Neutrophil (primary cell): ENCODE results near the gene COQ10A.

Experiments
- H3K27ac ChIP-seq: fragments of 200-600 bp; sonication (generic); 2 replicates; pipeline ENCODE4 v1.5.1; 2016; ENCODE audit warnings: mild to moderate bottlenecking, moderate library complexity
- H3K27me3 ChIP-seq: fragments of 200-600 bp; sonication (generic); 2 replicates; pipeline ENCODE4 v1.6.0; 2016; ENCODE audit warnings: mild to moderate bottlenecking
- H3K36me3 ChIP-seq: fragments of 200-600 bp; sonication (generic); 2 replicates; pipeline ENCODE4 v1.5.1; 2017
- H3K4me1 ChIP-seq, 2 experiments: fragments of 200-600 bp in 1 of 2; sonication (generic) in 1 of 2; 1 replicate in 1 of 2; 2 replicates in 1 of 2; pipeline versions ENCODE4 v1.5.1 to v1.6.1; 2013 to 2016; ENCODE audit warnings: low read depth in 1 of 2, low read length in 1 of 2, mild to moderate bottlenecking in 1 of 2, moderate library complexity in 1 of 2; ENCODE audit not compliant: control insufficient read depth in 1 of 2, insufficient read depth in 1 of 2
- H3K4me3 ChIP-seq, 2 experiments: fragments of 200-600 bp in 1 of 2; sonication (generic) in 1 of 2; 1 replicate in 1 of 2; 2 replicates in 1 of 2; pipeline ENCODE4 v1.5.1; 2013 to 2016; ENCODE audit warnings: low read depth in 1 of 2, low read length in 1 of 2, mild to moderate bottlenecking in 1 of 2, moderate library complexity in 1 of 2
- H3K9me3 ChIP-seq: fragments of 200-600 bp; sonication (generic); 2 replicates; pipeline ENCODE4 v1.5.1; 2016
- CTCF ChIP-seq: fragments of 200-600 bp; sonication (generic); IDR thresholded peaks from 2 replicates; pipeline ENCODE4 v1.5.1; 2016; ENCODE audit warnings: antibody characterized with exemption

COQ10A gene

DNA sequence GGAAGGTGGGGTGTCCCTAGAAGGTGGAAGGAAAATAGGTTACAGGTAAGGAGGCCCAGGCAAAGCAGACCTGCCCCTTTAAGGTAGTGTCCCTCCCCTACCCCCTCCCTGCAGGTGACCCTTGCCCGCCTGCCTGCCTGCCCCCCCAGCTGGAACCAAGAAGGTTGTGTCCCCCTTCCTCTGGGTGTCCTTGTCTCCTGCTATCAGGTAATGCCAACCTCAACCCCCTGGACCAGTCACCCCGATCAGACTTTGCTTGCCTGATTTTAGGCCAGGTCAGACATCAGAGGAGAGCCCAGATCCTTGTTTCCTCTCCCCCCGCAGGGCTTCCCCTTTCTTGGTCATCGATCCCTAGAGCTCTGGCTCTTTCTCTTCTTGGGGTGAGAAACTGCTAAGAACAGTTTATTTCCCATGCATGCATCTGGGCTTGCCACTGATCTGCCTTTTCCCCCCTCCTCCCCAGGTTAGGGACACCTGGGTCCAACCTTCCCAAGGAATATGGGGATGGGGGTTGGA, 36.8 kb upstream of the COQ10A start, which contains the start of gene SLC39A5:
Gene SLC39A5, plus strand, starts transcription at position 136 of the 516 bp plus-strand sequence. CDS start 1,224 bp downstream, outside the sequence.
- Histone ChIP-seq H3K27me3 (no peaks in the 10 kb centered on the region), H3K36me3 (no peaks in the 10 kb centered on the region), H3K27ac (no peak within 1 kb of the TSS), H3K4me1 (no peaks in the 10 kb centered on the region), H3K9me3 (no peaks in the 10 kb centered on the region), H3K4me3 (no peak within 1 kb of the TSS)
- TF ChIP-seq CTCF: no peak

DNA sequence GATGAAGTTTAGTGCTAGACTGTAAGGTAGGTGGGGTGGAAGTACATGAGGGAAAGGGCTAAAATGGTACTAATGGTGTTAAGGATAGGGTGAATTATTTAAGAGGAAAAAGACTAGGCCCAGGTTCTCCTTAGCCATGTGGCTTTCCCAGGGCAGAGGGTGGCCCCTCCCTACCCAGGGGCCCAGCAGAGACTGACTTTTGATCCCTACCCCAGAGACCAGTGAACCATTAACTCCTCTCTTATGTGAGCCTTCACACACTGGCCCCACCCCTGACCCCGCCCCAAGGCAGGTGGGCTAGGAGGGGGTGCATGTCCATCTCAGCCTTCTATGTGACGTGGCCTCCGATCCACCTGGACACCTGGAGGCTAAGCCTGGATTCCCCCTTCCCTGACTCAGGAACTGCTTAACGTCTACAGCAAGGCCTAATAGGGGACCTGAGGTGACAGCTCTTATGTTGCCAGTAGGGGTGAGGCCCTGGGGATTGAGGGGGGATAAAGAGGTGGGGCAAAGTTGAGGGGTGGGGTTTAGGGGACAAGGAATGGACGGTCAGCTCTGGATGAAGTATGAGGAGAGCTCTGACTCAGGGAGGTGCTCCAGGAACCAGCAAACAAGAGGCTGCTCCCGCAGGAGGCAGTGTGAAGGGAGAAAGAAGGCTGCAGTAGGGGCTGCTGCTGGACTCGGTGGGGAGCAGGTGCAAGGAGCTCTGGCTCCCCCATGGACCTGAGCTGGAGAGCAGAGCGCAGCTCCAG, 36.1 kb upstream of the COQ10A start:
- no peaks in the 10 kb centered on the region for H3K27me3 ChIP-seq
- H3K27ac ChIP-seq: no peak overlapping the region
- no peak overlapping the region for H3K4me3 ChIP-seq
- no peaks in the 10 kb centered on the region for H3K4me1 ChIP-seq
- H3K36me3 ChIP-seq: no peaks in the 10 kb centered on the region
- no peaks in the 10 kb centered on the region for H3K9me3 ChIP-seq
- no peak for TF ChIP-seq CTCF

- no peak for TF ChIP-seq CTCF
- H3K36me3 ChIP-seq: peaks cover under 1% of the 10 kb centered on the region
Observed at GRCh38 chr12:56231184-56231582, 35.6 kb upstream of the COQ10A start.

GRCh38 chr12:56234746-56235436, 31.9 kb upstream of the COQ10A start:
- no peaks in the 10 kb centered on the region for H3K9me3 ChIP-seq
- no peak overlapping the region for H3K27ac ChIP-seq
- H3K4me3 ChIP-seq: no peak overlapping the region
- H3K27me3 ChIP-seq: no peaks in the 10 kb centered on the region
- TF ChIP-seq CTCF: no peak
- H3K36me3 ChIP-seq: peaks cover 36% of the 10 kb centered on the region
- H3K4me1 ChIP-seq: no peaks in the 10 kb centered on the region

More at GRCh38 chr12:56231184-56231582, 35.6 kb upstream of the COQ10A start:
- Histone ChIP-seq H3K27ac (no peak overlapping the region), H3K27me3 (no peaks in the 10 kb centered on the region), H3K4me3 (no peak overlapping the region), H3K4me1 (no peaks in the 10 kb centered on the region), H3K9me3 (no peaks in the 10 kb centered on the region)

GRCh38 chr12:56236091-56236490, 30.7 kb upstream of the COQ10A start:
- peaks cover 48% of the 10 kb centered on the region for H3K36me3 ChIP-seq
- no peaks in the 10 kb centered on the region for H3K4me1 ChIP-seq

More at GRCh38 chr12:56236091-56236490, 30.7 kb upstream of the COQ10A start:
- Histone ChIP-seq H3K27me3 (no peaks in the 10 kb centered on the region), H3K4me3 (no peak overlapping the region), H3K27ac (no peak overlapping the region), H3K9me3 (no peaks in the 10 kb centered on the region)
- TF ChIP-seq CTCF: no peak
